BE2C (cell line): ENCODE measurements around the gene GPC6. TPM values are rescaled to one million over a fixed set of nuclear protein-coding genes. Genes with fewer than 3 reads are reported as not detected.
A peak's percentile ranks its signal among the peaks of the same experiment; 100 is the strongest.

Experiments used
- DNase-seq: peaks from one replicate; pipeline ENCODE4 v3.0.0-alpha.2; 2020
- H3K27me3 ChIP-seq: fragments of 250-450 bp; sonication (Bioruptor Pico); 2 replicates; pipeline ENCODE4 v1.5.1; 2020; ENCODE audit warnings: mild to moderate bottlenecking
- H3K36me3 ChIP-seq: fragments of 250-450 bp; sonication (Bioruptor Pico); 2 replicates; pipeline ENCODE4 v1.5.1; 2020; ENCODE audit warnings: mild to moderate bottlenecking
- H3K4me1 ChIP-seq: fragments of 250-450 bp; sonication (Bioruptor Pico); 2 replicates; pipeline ENCODE4 v1.5.1; 2020
- H3K4me3 ChIP-seq: 2 replicates; pipeline ENCODE4 v1.5.1; 2011; ENCODE audit warnings: low read depth, low read length
- H3K9me3 ChIP-seq: fragments of 250-450 bp; sonication (Bioruptor Pico); 2 replicates; pipeline ENCODE4 v1.5.1; 2020
- polyA plus RNA-seq: library from polyadenylated mRNA; unstranded; fragments of >200 nt; gene quantifications from one replicate; pipeline ENCODE4 v1.2.1, GENCODE V29; 2012; ENCODE audit warnings: low read depth, missing spikeins; ENCODE audit not compliant: insufficient read length, insufficient read depth
- TF ChIP-seq, protein P1 (sequence below): IDR thresholded peaks from 2 replicates; pipeline ENCODE4 v1.5.1; 2012; ENCODE audit warnings: mild to moderate bottlenecking, low read depth, low read length

The GPC6 gene
- 10.7 TPM for polyA plus RNA-seq

GRCh38 chr13:93226623-93227279, at the start of gene GPC6:
GPC6 (plus strand) TSS chr13:93226807.
- DNase-seq, result peak; percentile 79
- Histone ChIP-seq H3K4me1 (no peaks in the 10 kb centered on the region), H3K4me3 (peak within 1 kb of the TSS; percentile 92), H3K27me3 (no peaks in the 10 kb centered on the region), H3K36me3 (no peaks in the 10 kb centered on the region), H3K9me3 (no peaks in the 10 kb centered on the region)
- TF ChIP-seq, protein P1, sequence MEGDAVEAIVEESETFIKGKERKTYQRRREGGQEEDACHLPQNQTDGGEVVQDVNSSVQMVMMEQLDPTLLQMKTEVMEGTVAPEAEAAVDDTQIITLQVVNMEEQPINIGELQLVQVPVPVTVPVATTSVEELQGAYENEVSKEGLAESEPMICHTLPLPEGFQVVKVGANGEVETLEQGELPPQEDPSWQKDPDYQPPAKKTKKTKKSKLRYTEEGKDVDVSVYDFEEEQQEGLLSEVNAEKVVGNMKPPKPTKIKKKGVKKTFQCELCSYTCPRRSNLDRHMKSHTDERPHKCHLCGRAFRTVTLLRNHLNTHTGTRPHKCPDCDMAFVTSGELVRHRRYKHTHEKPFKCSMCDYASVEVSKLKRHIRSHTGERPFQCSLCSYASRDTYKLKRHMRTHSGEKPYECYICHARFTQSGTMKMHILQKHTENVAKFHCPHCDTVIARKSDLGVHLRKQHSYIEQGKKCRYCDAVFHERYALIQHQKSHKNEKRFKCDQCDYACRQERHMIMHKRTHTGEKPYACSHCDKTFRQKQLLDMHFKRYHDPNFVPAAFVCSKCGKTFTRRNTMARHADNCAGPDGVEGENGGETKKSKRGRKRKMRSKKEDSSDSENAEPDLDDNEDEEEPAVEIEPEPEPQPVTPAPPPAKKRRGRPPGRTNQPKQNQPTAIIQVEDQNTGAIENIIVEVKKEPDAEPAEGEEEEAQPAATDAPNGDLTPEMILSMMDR, result no peak

- no peaks in the 10 kb centered on the region for H3K27me3 ChIP-seq
- no peak for DNase-seq
- H3K4me1 ChIP-seq, result no peaks in the 10 kb centered on the region
- H3K36me3 ChIP-seq, result no peaks in the 10 kb centered on the region
- no peak overlapping the region for H3K4me3 ChIP-seq
- no peaks in the 10 kb centered on the region for H3K9me3 ChIP-seq
- TF ChIP-seq, protein P1, result no peak
Observed at GRCh38 chr13:93180356-93180969, 46.1 kb upstream of the GPC6 start.

GRCh38 chr13:93182406-93182805, 44.2 kb upstream of the GPC6 start:
- DNase-seq, result no peak
- TF ChIP-seq, protein P1, result no peak
- Histone ChIP-seq H3K27me3 (no peaks in the 10 kb centered on the region), H3K4me3 (no peak overlapping the region), H3K9me3 (no peaks in the 10 kb centered on the region), H3K36me3 (no peaks in the 10 kb centered on the region), H3K4me1 (no peaks in the 10 kb centered on the region)

DNA sequence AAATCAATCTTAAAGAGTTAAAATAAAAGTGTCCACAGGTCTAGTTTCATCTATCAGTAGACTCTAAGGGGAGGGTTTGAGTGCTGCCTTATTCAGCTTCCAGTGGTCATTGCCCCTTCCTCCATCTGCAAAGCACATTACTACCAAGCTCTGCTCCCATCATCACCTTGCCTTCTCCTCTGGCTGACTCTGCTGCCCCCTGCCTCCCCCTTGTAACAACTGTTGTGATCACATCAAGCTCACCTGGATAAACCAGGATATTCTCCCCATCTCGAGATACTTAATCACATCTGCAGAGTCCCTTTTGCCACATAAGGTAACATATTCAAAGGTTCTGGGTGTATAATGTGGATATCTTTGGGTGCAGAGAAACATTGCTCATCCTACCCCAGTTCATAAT, 43.3 kb upstream of the GPC6 start:
- Histone ChIP-seq H3K27me3 (no peaks in the 10 kb centered on the region), H3K36me3 (no peaks in the 10 kb centered on the region), H3K4me3 (no peak overlapping the region), H3K9me3 (no peaks in the 10 kb centered on the region), H3K4me1 (no peaks in the 10 kb centered on the region)
- TF ChIP-seq, protein P1, result peak; percentile 31
- no peak for DNase-seq

DNA sequence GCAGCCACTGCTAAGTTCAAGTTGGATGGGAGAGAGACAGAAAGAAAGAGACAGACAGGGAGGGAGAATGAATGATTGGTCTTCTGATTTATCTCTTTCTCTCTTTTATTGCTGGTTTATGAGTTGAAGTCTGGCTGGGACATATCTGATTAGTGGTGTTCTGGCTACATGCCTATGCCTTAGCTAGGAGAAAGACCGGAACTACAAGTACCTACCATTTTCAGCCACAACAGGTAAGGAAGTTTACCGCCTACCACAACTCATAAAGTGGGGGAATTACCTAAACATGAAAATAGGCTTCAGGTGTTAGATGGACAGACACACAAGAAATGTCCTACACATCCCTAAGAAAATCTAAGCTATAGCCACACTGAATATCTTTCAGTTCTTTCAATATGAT, 36.6 kb upstream of the GPC6 start:
- H3K4me1 ChIP-seq, result no peaks in the 10 kb centered on the region
- no peaks in the 10 kb centered on the region for H3K27me3 ChIP-seq
- DNase-seq, result no peak
- H3K4me3 ChIP-seq, result no peak overlapping the region
- no peaks in the 10 kb centered on the region for H3K36me3 ChIP-seq
- TF ChIP-seq, protein P1, result no peak
- H3K9me3 ChIP-seq, result no peaks in the 10 kb centered on the region; the same call in 1 of the 2 replicates

- Histone ChIP-seq H3K4me1 (no peaks in the 10 kb centered on the region), H3K27me3 (no peaks in the 10 kb centered on the region), H3K4me3 (no peak overlapping the region), H3K36me3 (no peaks in the 10 kb centered on the region), H3K9me3 (no peaks in the 10 kb centered on the region; the same call in 1 of the 2 replicates)
- TF ChIP-seq, protein P1, result no peak
- no peak for DNase-seq
Observed at GRCh38 chr13:93193682-93194081, 32.9 kb upstream of the GPC6 start.
